H1 (cell line): ENCODE results near the gene RUSF1. TPM values are rescaled to one million over a fixed set of nuclear protein-coding genes. Genes with fewer than 3 reads are reported as not detected.

Experiments
- ASH2L ChIP-seq: fragments of 200-600, 300-600 bp; sonication (generic); IDR thresholded peaks from one replicate; pipeline ENCODE4 v1.7.1; 2017; ENCODE audit warnings: low read length
- CEBPB ChIP-seq: IDR thresholded peaks from 2 replicates; pipeline ENCODE4 v1.6.1; 2012; ENCODE audit warnings: low read depth, low read length
- CTBP2 ChIP-seq: IDR thresholded peaks from 2 replicates; pipeline ENCODE4 v1.7.0; 2011; ENCODE audit warnings: borderline replicate concordance, mild to moderate bottlenecking, moderate library complexity, mixed read lengths, low read length; ENCODE audit not compliant: insufficient read depth, insufficient read length
- FOSL1 ChIP-seq: IDR thresholded peaks from 2 replicates; pipeline ENCODE4 v1.6.1; 2011; ENCODE audit warnings: mild to moderate bottlenecking, low read depth, low read length, moderate library complexity; ENCODE audit not compliant: insufficient read depth
- POLR2AphosphoS5 ChIP-seq: IDR thresholded peaks from 2 replicates; pipeline ENCODE4 v1.6.1; 2011; ENCODE audit warnings: low read depth, low read length
- SP1 ChIP-seq: IDR thresholded peaks from 2 replicates; pipeline ENCODE4 v1.6.1; 2011; ENCODE audit warnings: low read depth, low read length
- SP2 ChIP-seq: IDR thresholded peaks from 2 replicates; pipeline ENCODE4 v1.6.1; 2012; ENCODE audit warnings: mild to moderate bottlenecking, low read length, inconsistent platforms
- SRF ChIP-seq: IDR thresholded peaks from 2 replicates; pipeline ENCODE4 v1.6.1; 2011; ENCODE audit warnings: mild to moderate bottlenecking, low read depth, low read length, moderate library complexity
- ZNF274 ChIP-seq: IDR thresholded peaks from 2 replicates; pipeline ENCODE4 v1.7.0; 2012; ENCODE audit warnings: low read length, borderline replicate concordance; ENCODE audit errors: extremely low read depth
- polyA plus RNA-seq, 7 experiments: library from polyadenylated mRNA; depleted of rRNA in 3 of 7; stranded (reverse) in 5 of 7; unstranded in 2 of 7; fragments of >200 nt in 5 of 7; fragments of 200-250 nt in 2 of 7; gene quantifications; 1 replicate in 5 of 7; 2 replicates in 1 of 7; 4 replicates in 1 of 7; pipeline versions ENCODE4 v1.2.1 to v1.2.3, GENCODE V29; 2011 to 2013; ENCODE audit warnings: missing spikeins in 2 of 7, mixed read lengths in 2 of 7
- total RNA-seq: library from RNA; stranded (reverse); fragmentation: NEBNext Ultra II Directional; extraction: Animal tissue kit (Norgen Biotek cat#: 25700); gene quantifications from 2 replicates; pipeline ENCODE4 v1.2.1, GENCODE V29; 2021
- TF ChIP-seq, protein P1 (sequence below): fragments of 300-600 bp; sonication (generic); IDR thresholded peaks from 2 replicates; pipeline ENCODE4 v1.7.1; 2012; ENCODE audit warnings: low read length, moderate library complexity, mild to moderate bottlenecking, inconsistent platforms; ENCODE audit not compliant: insufficient replicate concordance

Gene RUSF1
- total and polyA plus RNA-seq, 2 of the 8 experiments (the other 6 are each of a cell fraction or from before 2014, with no cell fraction given) = 22.5 to 33.7 TPM

DNA sequence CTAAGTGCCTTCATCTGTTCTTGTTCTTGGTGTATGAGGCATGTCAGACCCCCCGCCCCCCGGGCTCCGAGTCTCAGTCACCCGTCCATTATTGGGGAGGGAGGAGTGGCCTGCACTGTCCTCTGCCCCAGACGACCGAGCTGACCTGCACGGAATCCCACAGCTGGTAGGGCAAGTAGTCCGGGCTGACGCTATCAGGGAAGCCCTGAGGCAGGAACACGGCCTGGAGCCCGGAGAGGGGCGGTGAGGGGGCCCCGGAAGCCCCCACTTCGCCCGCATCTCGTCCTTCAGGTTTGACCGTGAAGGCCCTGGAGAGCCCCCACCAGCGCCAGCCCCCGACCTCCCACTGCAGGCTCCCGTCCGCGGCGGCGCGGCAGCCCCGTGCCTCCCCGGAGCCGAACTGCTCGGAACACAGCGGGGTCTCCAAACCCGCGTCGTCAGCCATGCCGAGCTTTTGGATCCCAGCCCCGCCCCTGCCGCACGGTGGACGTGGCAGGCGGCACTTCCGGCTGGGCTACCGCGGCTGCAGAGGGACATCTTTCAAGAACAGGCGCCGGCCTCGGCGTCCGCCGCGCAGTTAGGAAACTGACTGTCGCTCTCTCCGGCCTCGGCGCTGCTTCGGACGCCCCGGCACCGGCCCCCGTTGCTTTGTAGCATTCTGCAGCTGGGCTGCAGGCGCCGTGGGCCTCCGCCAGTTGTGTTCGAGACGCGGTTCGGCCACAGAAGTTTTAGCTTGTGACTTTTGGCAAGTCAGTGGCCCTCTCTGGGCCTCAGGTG is at the start of gene RUSF1 (continued):
- TF ChIP-seq, protein P1, sequence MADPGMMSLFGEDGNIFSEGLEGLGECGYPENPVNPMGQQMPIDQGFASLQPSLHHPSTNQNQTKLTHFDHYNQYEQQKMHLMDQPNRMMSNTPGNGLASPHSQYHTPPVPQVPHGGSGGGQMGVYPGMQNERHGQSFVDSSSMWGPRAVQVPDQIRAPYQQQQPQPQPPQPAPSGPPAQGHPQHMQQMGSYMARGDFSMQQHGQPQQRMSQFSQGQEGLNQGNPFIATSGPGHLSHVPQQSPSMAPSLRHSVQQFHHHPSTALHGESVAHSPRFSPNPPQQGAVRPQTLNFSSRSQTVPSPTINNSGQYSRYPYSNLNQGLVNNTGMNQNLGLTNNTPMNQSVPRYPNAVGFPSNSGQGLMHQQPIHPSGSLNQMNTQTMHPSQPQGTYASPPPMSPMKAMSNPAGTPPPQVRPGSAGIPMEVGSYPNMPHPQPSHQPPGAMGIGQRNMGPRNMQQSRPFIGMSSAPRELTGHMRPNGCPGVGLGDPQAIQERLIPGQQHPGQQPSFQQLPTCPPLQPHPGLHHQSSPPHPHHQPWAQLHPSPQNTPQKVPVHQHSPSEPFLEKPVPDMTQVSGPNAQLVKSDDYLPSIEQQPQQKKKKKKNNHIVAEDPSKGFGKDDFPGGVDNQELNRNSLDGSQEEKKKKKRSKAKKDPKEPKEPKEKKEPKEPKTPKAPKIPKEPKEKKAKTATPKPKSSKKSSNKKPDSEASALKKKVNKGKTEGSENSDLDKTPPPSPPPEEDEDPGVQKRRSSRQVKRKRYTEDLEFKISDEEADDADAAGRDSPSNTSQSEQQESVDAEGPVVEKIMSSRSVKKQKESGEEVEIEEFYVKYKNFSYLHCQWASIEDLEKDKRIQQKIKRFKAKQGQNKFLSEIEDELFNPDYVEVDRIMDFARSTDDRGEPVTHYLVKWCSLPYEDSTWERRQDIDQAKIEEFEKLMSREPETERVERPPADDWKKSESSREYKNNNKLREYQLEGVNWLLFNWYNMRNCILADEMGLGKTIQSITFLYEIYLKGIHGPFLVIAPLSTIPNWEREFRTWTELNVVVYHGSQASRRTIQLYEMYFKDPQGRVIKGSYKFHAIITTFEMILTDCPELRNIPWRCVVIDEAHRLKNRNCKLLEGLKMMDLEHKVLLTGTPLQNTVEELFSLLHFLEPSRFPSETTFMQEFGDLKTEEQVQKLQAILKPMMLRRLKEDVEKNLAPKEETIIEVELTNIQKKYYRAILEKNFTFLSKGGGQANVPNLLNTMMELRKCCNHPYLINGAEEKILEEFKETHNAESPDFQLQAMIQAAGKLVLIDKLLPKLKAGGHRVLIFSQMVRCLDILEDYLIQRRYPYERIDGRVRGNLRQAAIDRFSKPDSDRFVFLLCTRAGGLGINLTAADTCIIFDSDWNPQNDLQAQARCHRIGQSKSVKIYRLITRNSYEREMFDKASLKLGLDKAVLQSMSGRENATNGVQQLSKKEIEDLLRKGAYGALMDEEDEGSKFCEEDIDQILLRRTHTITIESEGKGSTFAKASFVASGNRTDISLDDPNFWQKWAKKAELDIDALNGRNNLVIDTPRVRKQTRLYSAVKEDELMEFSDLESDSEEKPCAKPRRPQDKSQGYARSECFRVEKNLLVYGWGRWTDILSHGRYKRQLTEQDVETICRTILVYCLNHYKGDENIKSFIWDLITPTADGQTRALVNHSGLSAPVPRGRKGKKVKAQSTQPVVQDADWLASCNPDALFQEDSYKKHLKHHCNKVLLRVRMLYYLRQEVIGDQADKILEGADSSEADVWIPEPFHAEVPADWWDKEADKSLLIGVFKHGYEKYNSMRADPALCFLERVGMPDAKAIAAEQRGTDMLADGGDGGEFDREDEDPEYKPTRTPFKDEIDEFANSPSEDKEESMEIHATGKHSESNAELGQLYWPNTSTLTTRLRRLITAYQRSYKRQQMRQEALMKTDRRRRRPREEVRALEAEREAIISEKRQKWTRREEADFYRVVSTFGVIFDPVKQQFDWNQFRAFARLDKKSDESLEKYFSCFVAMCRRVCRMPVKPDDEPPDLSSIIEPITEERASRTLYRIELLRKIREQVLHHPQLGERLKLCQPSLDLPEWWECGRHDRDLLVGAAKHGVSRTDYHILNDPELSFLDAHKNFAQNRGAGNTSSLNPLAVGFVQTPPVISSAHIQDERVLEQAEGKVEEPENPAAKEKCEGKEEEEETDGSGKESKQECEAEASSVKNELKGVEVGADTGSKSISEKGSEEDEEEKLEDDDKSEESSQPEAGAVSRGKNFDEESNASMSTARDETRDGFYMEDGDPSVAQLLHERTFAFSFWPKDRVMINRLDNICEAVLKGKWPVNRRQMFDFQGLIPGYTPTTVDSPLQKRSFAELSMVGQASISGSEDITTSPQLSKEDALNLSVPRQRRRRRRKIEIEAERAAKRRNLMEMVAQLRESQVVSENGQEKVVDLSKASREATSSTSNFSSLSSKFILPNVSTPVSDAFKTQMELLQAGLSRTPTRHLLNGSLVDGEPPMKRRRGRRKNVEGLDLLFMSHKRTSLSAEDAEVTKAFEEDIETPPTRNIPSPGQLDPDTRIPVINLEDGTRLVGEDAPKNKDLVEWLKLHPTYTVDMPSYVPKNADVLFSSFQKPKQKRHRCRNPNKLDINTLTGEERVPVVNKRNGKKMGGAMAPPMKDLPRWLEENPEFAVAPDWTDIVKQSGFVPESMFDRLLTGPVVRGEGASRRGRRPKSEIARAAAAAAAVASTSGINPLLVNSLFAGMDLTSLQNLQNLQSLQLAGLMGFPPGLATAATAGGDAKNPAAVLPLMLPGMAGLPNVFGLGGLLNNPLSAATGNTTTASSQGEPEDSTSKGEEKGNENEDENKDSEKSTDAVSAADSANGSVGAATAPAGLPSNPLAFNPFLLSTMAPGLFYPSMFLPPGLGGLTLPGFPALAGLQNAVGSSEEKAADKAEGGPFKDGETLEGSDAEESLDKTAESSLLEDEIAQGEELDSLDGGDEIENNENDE = no peak
- TF ChIP-seq CTBP2 (no peak), SRF (no peak), SP1 (no peak), CEBPB (no peak), ASH2L (peak; percentile 87), FOSL1 (no peak), ZNF274 (no peak), POLR2AphosphoS5 (peak; percentile 70), SP2 (no peak)
